Uterus (tissue), 4 donors: Measurements from ENCODE around the gene MIF4GD. TPM values are rescaled to one million over a fixed set of nuclear protein-coding genes. Genes with fewer than 3 reads are reported as not detected.

Experiments used
- DNase-seq, 2 donors: peaks; one replicate each; pipeline ENCODE4 v3.0.0-alpha.2; 2019 to 2020
- H3K27ac ChIP-seq, 2 donors: fragments of 200-600 bp; sonication (generic); 1 replicate in 1 of 2; 2 replicates in 1 of 2; pipeline ENCODE4 v1.5.1; 2016 to 2018
- H3K27me3 ChIP-seq, 2 donors: fragments of 200-600 bp; sonication (generic); one replicate each; pipeline ENCODE4 v1.5.1; 2018 to 2019; ENCODE audit warnings: control low read depth in 1 of 2
- H3K36me3 ChIP-seq, 2 donors: fragments of 200-600 bp; sonication (generic); one replicate each; pipeline ENCODE4 v1.5.1; 2019; ENCODE audit warnings: control low read depth in 1 of 2
- H3K4me1 ChIP-seq, 2 donors: fragments of 200-600 bp; sonication (generic); one replicate each; pipeline ENCODE4 v1.5.1; 2018 to 2019; ENCODE audit warnings: control low read depth in 1 of 2
- H3K4me3 ChIP-seq, 2 donors: fragments of 200-600 bp; sonication (generic); 1 replicate in 1 of 2; 2 replicates in 1 of 2; pipeline ENCODE4 v1.5.1; 2018 to 2019; ENCODE audit warnings: mild to moderate bottlenecking in 1 of 2
- H3K9me3 ChIP-seq, 2 donors: fragments of 200-600 bp; sonication (generic); one replicate each; pipeline ENCODE4 v1.5.1; 2019; ENCODE audit warnings: control low read depth in 1 of 2
- CTCF ChIP-seq, 4 experiments: fragments of 200-600 bp in 2 of 4; fragments of 450-650 bp in 2 of 4; sonication (generic) in 2 of 4; IDR thresholded peaks; one replicate each; pipeline ENCODE4 v1.5.1; 2016 to 2019; ENCODE audit warnings: antibody characterized with exemption in 4 of 4, mild to moderate bottlenecking in 2 of 4, moderate library complexity in 1 of 4
- POLR2A ChIP-seq, 2 donors: fragments of 450-650 bp; IDR thresholded peaks; one replicate each; pipeline ENCODE4 v1.6.1; 2016; ENCODE audit warnings: antibody characterized with exemption in 2 of 2, mild to moderate bottlenecking in 1 of 2, moderate library complexity in 1 of 2
- intact Hi-C: fragments of 100-400 bp; cut with DNase I; formaldehyde crosslinking; loops from one replicate; pipeline ENCODE4 v1.15.1; 2023; ENCODE audit warnings: low total_unique reads
- total RNA-seq, 4 donors: library from RNA; depleted of rRNA in 3 of 4; stranded (reverse); fragments of >200 nt in 3 of 4; gene quantifications; one replicate each; pipeline versions ENCODE4 v1.1.0 to v1.2.4, GENCODE V29; 2014 to 2023
- donor health status: DM: yes; HTN: yes; CAD: no.

Gene MIF4GD
- 10 to 100 TPM; 11.7 to 45.3 (median 25.8) TPM for total RNA-seq

- intact Hi-C loops, result no loop called here
- Histone ChIP-seq H3K9me3 (no peaks in the 10 kb centered on the region), H3K27ac (peak within 1 kb of the TSS; percentile 94 to 98), H3K4me3 (peak within 1 kb of the TSS; percentile 86 to 96), H3K4me1 (peaks cover 0 to 11% of the 10 kb centered on the region in 2 donors), H3K27me3 (no peaks in the 10 kb centered on the region), H3K36me3 (no peaks in the 10 kb centered on the region)
- DNase-seq, result no peak
- peak; percentile 11 to 76 for TF ChIP-seq POLR2A (IDR thresholded peaks at IDR 0.05)
- no peak for TF ChIP-seq CTCF (IDR thresholded peaks at IDR 0.05)
Observed at GRCh38 chr17:75270966-75271232, at the start of gene MIF4GD. MIF4GD (minus strand) TSS chr17:75271231; CDS start chr17:75270195, 1,036 bp downstream.

- TF ChIP-seq CTCF (IDR thresholded peaks at IDR 0.05) (no peak), POLR2A (IDR thresholded peaks at IDR 0.05) (no peak)
- no peak overlapping the region for H3K4me3 ChIP-seq
- no peaks in the 10 kb centered on the region for H3K9me3 ChIP-seq
- no peak for DNase-seq
- intact Hi-C loops, result loop anchor here (5.0 to 10.0 kb wide), 2 partner anchors 87 to 205 kb away; partner anchors contain the start of genes GRB2 and LLGL2
- peak overlapping the region; percentile 44 to 59 for H3K27ac ChIP-seq
- no peaks in the 10 kb centered on the region for H3K27me3 ChIP-seq
- H3K4me1 ChIP-seq, result no peaks in the 10 kb centered on the region
- no peaks in the 10 kb centered on the region for H3K36me3 ChIP-seq
Observed at GRCh38 chr17:75319904-75320691, 49.1 kb upstream of the MIF4GD start.

GRCh38 chr17:75318615-75319222, 47.7 kb upstream of the MIF4GD start:
- H3K27ac ChIP-seq, result no peak overlapping the region
- no peak overlapping the region for H3K4me3 ChIP-seq
- no peaks in the 10 kb centered on the region for H3K9me3 ChIP-seq
- intact Hi-C loops, result no loop called here
- DNase-seq, result no peak
- no peaks in the 10 kb centered on the region for H3K27me3 ChIP-seq
- no peaks in the 10 kb centered on the region for H3K36me3 ChIP-seq
- TF ChIP-seq CTCF (IDR thresholded peaks at IDR 0.05), result no peak
- no peak for TF ChIP-seq POLR2A (IDR thresholded peaks at IDR 0.05)
- H3K4me1 ChIP-seq, result no peaks in the 10 kb centered on the region

- Histone ChIP-seq H3K36me3 (no peaks in the 10 kb centered on the region), H3K27me3 (no peaks in the 10 kb centered on the region), H3K4me3 (no peak overlapping the region), H3K9me3 (no peaks in the 10 kb centered on the region), H3K4me1 (no peaks in the 10 kb centered on the region), H3K27ac (no peak overlapping the region)
- TF ChIP-seq POLR2A (IDR thresholded peaks at IDR 0.05) (no peak), CTCF (IDR thresholded peaks at IDR 0.05) (no peak)
- no peak for DNase-seq
- intact Hi-C loops, result no loop called here
Observed at GRCh38 chr17:75318211-75318610, 47.2 kb upstream of the MIF4GD start.

GRCh38 chr17:75317671-75318070, 46.6 kb upstream of the MIF4GD start:
- Histone ChIP-seq H3K4me1 (no peaks in the 10 kb centered on the region), H3K4me3 (no peak overlapping the region), H3K36me3 (no peaks in the 10 kb centered on the region), H3K27me3 (no peaks in the 10 kb centered on the region), H3K9me3 (no peaks in the 10 kb centered on the region), H3K27ac (no peak overlapping the region)
- TF ChIP-seq POLR2A (IDR thresholded peaks at IDR 0.05) (no peak), CTCF (IDR thresholded peaks at IDR 0.05) (no peak)
- DNase-seq, result no peak
- intact Hi-C loops, result no loop called here
